OCI-LY1 (cell line): ENCODE results near the gene TMEM72.

ENCODE experiments used
- H2AFZ ChIP-seq: fragments of 200-600 bp; sonication (generic), shearing (Covaris generic); 2 replicates; pipeline ENCODE4 v1.6.0; 2014; ENCODE audit warnings: antibody characterized with exemption, mild to moderate bottlenecking, low read length
- H3F3A ChIP-seq: fragments of 200-600 bp; sonication (generic), shearing (Covaris generic); 2 replicates; pipeline ENCODE4 v1.6.0; 2014; ENCODE audit warnings: mild to moderate bottlenecking, antibody characterized with exemption, low read length, moderate library complexity; ENCODE audit not compliant: insufficient read depth
- H3K27ac ChIP-seq: fragments of 200-600 bp; sonication (generic); 2 replicates; pipeline ENCODE4 v1.5.1; 2014; ENCODE audit warnings: low read length, mixed run types, mild to moderate bottlenecking, low read depth; ENCODE audit not compliant: poor library complexity, severe bottlenecking
- H3K27me3 ChIP-seq: fragments of 200-600 bp; sonication (generic); 2 replicates; pipeline ENCODE4 v1.6.0; 2014; ENCODE audit warnings: antibody characterized with exemption, mild to moderate bottlenecking, low read length, moderate library complexity; ENCODE audit not compliant: insufficient read depth
- H3K36me3 ChIP-seq: fragments of 200-600 bp; sonication (generic); 2 replicates; pipeline ENCODE4 v1.6.1; 2014; ENCODE audit warnings: mild to moderate bottlenecking, antibody characterized with exemption, low read length, moderate library complexity, mixed read lengths; ENCODE audit not compliant: insufficient read depth
- H3K4me1 ChIP-seq: fragments of 200-600 bp; sonication (generic); 2 replicates; pipeline ENCODE4 v1.5.1; 2014; ENCODE audit warnings: mild to moderate bottlenecking, low read length, moderate library complexity; ENCODE audit not compliant: insufficient read depth, severe bottlenecking
- H3K4me2 ChIP-seq: fragments of 200-600 bp; sonication (generic), shearing (Covaris generic); 2 replicates; pipeline ENCODE4 v1.6.1; 2014; ENCODE audit warnings: low read length
- H3K4me3 ChIP-seq: fragments of 200-600 bp; sonication (generic); 2 replicates; pipeline ENCODE4 v1.5.1; 2014; ENCODE audit warnings: low read length, low read depth, mild to moderate bottlenecking, mixed read lengths; ENCODE audit not compliant: poor library complexity, severe bottlenecking
- H3K79me2 ChIP-seq: fragments of 200-600 bp; shearing (Covaris generic); 2 replicates; pipeline ENCODE4 v1.6.1; 2016; ENCODE audit warnings: mixed run types, low read length, mixed read lengths; ENCODE audit not compliant: insufficient read depth
- H3K9ac ChIP-seq: fragments of 200-600 bp; sonication (generic), shearing (Covaris generic); 2 replicates; pipeline ENCODE4 v1.6.1; 2014; ENCODE audit warnings: mild to moderate bottlenecking, low read length, mixed read lengths
- H3K9me2 ChIP-seq: fragments of 200-600 bp; sonication (generic), shearing (Covaris generic); 2 replicates; pipeline ENCODE4 v1.6.1; 2014; ENCODE audit warnings: low read depth, mild to moderate bottlenecking, low read length, mixed read lengths
- H3K9me3 ChIP-seq: fragments of 200-600 bp; shearing (Covaris generic); 2 replicates; pipeline ENCODE4 v1.6.1; 2014; ENCODE audit warnings: low read length, mixed read lengths
- H4K20me1 ChIP-seq: fragments of 200-600 bp; sonication (generic), shearing (Covaris generic); 2 replicates; pipeline ENCODE4 v1.6.0; 2016; ENCODE audit warnings: mild to moderate bottlenecking, low read length; ENCODE audit not compliant: insufficient read depth
- EZH2 ChIP-seq: fragments of 200-600 bp; sonication (generic), shearing (Covaris generic); IDR thresholded peaks from 2 replicates; pipeline ENCODE4 v1.8.0; 2017; ENCODE audit warnings: borderline replicate concordance, mixed run types, mild to moderate bottlenecking, antibody characterized with exemption, low read length, moderate library complexity, mixed read lengths
- TF ChIP-seq, protein P1 (sequence below): fragments of 200-600 bp; sonication (generic), shearing (Covaris generic); IDR thresholded peaks from 2 replicates; pipeline ENCODE4 v1.5.1; 2017; ENCODE audit warnings: mild to moderate bottlenecking, antibody characterized with exemption, low read length, moderate library complexity, mixed read lengths

Gene TMEM72

GRCh38 chr10:44984671-44985101 lies 73.5 kb downstream of the TMEM72 start:
- Histone ChIP-seq H3K9ac (no peak overlapping the region), H3K36me3 (no peaks in the 10 kb centered on the region), H3F3A (no peaks in the 10 kb centered on the region), H2AFZ (no peak overlapping the region), H3K4me3 (no peak overlapping the region), H3K27me3 (peaks cover 3% of the 10 kb centered on the region; the same call in 1 of the 2 replicates), H3K9me3 (no peaks in the 10 kb centered on the region), H3K27ac (no peak overlapping the region), H3K9me2 (no peaks in the 10 kb centered on the region), H3K4me1 (no peaks in the 10 kb centered on the region), H3K79me2 (no peaks in the 10 kb centered on the region), H4K20me1 (no peaks in the 10 kb centered on the region), H3K4me2 (no peak overlapping the region)
- TF ChIP-seq, protein P1, sequence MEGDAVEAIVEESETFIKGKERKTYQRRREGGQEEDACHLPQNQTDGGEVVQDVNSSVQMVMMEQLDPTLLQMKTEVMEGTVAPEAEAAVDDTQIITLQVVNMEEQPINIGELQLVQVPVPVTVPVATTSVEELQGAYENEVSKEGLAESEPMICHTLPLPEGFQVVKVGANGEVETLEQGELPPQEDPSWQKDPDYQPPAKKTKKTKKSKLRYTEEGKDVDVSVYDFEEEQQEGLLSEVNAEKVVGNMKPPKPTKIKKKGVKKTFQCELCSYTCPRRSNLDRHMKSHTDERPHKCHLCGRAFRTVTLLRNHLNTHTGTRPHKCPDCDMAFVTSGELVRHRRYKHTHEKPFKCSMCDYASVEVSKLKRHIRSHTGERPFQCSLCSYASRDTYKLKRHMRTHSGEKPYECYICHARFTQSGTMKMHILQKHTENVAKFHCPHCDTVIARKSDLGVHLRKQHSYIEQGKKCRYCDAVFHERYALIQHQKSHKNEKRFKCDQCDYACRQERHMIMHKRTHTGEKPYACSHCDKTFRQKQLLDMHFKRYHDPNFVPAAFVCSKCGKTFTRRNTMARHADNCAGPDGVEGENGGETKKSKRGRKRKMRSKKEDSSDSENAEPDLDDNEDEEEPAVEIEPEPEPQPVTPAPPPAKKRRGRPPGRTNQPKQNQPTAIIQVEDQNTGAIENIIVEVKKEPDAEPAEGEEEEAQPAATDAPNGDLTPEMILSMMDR = no peak
- no peak for TF ChIP-seq EZH2

DNA sequence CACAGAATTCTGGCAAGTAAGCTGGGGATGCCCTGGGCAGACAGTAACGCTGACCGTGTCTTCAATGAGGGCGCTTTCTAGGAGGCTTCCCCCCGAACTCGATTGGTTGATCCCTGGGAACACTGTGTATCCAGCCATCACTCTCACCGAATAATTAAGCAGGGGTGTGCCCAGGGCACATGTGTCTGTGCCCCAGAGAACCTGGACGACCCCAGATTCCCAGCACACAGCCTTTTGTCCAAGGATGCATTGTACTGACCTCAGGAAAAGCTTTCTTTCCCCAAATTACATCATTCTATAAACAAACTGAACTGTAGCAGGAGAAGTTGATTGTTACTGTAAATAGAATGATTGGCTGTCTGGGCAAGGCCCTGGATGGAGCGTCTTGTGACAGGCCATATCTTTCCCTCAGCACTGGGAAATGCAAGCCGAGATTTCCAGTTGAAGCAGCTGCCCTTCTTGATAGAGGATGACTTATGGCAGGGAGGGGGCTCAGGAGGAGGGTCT lies 74.1 kb downstream of the TMEM72 start:
- Histone ChIP-seq H2AFZ (no peak overlapping the region), H3K4me2 (no peak overlapping the region), H3K4me3 (no peak overlapping the region)

DNA sequence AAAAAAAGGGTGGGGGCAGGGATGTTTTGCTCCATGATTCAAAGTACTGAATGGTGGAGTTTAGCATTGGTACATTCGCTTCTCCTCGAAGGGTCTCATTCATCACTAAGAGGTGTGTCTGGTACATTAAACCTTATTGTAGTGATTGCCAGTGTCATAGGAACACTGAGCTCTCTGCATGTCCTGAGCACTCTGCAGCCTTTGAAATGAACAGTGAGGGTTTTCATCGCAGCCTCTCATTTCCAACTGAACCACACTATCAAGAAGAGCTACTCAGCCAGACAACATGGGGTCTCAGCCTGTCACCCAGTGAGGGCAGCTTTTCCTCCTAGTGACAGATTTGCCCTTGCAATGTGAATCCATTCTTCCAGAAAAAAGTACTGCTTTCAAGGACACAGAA lies 75.0 kb downstream of the TMEM72 start:
- Histone ChIP-seq H3K36me3 (no peaks in the 10 kb centered on the region), H3K4me1 (no peaks in the 10 kb centered on the region), H3F3A (no peaks in the 10 kb centered on the region), H3K27me3 (peaks cover 3% of the 10 kb centered on the region; the same call in 1 of the 2 replicates), H3K79me2 (no peaks in the 10 kb centered on the region), H4K20me1 (no peaks in the 10 kb centered on the region), H2AFZ (no peak overlapping the region), H3K27ac (no peak overlapping the region), H3K9me2 (no peaks in the 10 kb centered on the region), H3K4me2 (no peak overlapping the region), H3K4me3 (no peak overlapping the region), H3K9ac (no peak overlapping the region), H3K9me3 (no peaks in the 10 kb centered on the region)
- TF ChIP-seq, protein P1 = no peak
- no peak for TF ChIP-seq EZH2

More for the DNA sequence above, 74.1 kb downstream of the TMEM72 start:
- Histone ChIP-seq H3K9ac (no peak overlapping the region), H3K4me1 (no peaks in the 10 kb centered on the region), H3K27me3 (peaks cover 3% of the 10 kb centered on the region; the same call in 1 of the 2 replicates), H3F3A (no peaks in the 10 kb centered on the region), H3K79me2 (no peaks in the 10 kb centered on the region), H3K36me3 (no peaks in the 10 kb centered on the region), H4K20me1 (no peaks in the 10 kb centered on the region), H3K27ac (no peak overlapping the region), H3K9me2 (no peaks in the 10 kb centered on the region), H3K9me3 (no peaks in the 10 kb centered on the region)
- TF ChIP-seq, protein P1 = no peak
- TF ChIP-seq EZH2 = no peak
